Measurements from ENCODE around the gene HLTF. TPM values are rescaled to one million over a fixed set of nuclear protein-coding genes. Genes with fewer than 3 reads are reported as not detected.

Gene HLTF
- total RNA-seq, 2 experiments from 2014 or later: 3.3 to 3.6 TPM

DNA sequence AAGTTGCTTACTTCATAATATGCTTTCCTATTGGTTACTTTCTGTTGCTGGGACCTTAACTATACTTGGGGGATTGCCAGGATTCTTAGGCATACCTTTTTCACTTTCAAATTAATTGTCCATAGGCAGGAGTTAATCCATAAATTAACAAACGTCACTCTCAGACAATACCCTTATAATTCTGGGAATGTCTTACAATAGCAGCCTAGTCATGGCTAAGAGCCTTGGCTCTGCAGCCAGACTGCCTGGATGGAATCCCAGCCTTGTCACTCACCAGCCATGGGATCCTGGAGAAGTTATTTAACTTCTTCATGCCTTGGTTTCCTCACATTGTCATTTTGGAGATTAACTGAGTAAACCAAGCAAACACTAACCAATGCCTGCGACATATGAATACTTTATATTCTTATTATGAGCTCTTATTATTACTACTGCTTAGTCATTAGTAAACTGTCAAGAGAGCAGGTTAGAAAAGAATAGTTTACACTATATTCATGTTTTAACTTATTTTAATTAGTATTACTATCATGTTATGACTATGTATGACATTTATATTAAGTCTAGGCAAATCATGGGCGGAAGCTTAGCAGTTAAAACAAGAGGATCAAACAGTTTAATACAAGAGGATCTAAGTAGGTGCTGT is 66.0 kb downstream of the HLTF start:
- H3K27me3 Mint-ChIP-seq: no peaks in the 10 kb centered on the region
- TF ChIP-seq, protein P1, sequence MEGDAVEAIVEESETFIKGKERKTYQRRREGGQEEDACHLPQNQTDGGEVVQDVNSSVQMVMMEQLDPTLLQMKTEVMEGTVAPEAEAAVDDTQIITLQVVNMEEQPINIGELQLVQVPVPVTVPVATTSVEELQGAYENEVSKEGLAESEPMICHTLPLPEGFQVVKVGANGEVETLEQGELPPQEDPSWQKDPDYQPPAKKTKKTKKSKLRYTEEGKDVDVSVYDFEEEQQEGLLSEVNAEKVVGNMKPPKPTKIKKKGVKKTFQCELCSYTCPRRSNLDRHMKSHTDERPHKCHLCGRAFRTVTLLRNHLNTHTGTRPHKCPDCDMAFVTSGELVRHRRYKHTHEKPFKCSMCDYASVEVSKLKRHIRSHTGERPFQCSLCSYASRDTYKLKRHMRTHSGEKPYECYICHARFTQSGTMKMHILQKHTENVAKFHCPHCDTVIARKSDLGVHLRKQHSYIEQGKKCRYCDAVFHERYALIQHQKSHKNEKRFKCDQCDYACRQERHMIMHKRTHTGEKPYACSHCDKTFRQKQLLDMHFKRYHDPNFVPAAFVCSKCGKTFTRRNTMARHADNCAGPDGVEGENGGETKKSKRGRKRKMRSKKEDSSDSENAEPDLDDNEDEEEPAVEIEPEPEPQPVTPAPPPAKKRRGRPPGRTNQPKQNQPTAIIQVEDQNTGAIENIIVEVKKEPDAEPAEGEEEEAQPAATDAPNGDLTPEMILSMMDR (IDR thresholded peaks at IDR 0.05): no peak
- CTCF ChIA-PET: interaction anchor here (0.6 kb wide), 1 partner anchor 224 kb away, joined by 3 read pairs; no protein-coding TSS in a partner anchor
- H3K27me3 ChIP-seq (ENCODE audit: control insufficient read depth in 1 of 2, insufficient read depth in 2 of 2, low read length in 2 of 2): no peaks in the 10 kb centered on the region
- ATAC-seq (ENCODE audit: poor library complexity): no peak
- H3K27ac ChIP-seq (ENCODE audit: low read depth in 1 of 2, low read length in 2 of 2): no peak overlapping the region
- H3K27ac Mint-ChIP-seq: no peak overlapping the region
- no peaks in the 10 kb centered on the region for H3K4me1 Mint-ChIP-seq (ENCODE audit: low read depth)
- H3K36me3 ChIP-seq (ENCODE audit: insufficient read depth, low read length): peaks cover 45% of the 10 kb centered on the region
- no peak for DNase-seq
- peaks cover 74% of the 10 kb centered on the region for H3K36me3 Mint-ChIP-seq (ENCODE audit: low read depth)
- intact Hi-C loops (cut with DNase I, micrococcal nuclease): no loop called here
- no peaks in the 10 kb centered on the region for H3K9me3 ChIP-seq (ENCODE audit: control insufficient read depth in 1 of 2, insufficient read depth in 1 of 2, low read length in 2 of 2)
- H3K4me3 Mint-ChIP-seq: no peak overlapping the region
- H3K4me3 ChIP-seq (ENCODE audit: low read length): no peak overlapping the region
- no peaks in the 10 kb centered on the region for H3K9me3 Mint-ChIP-seq
- POLR2A ChIA-PET: no interaction called here
- H3K4me1 ChIP-seq (ENCODE audit: insufficient read depth, low read length): no peaks in the 10 kb centered on the region

- no peaks in the 10 kb centered on the region for H3K9me3 Mint-ChIP-seq
- peaks cover 72% of the 10 kb centered on the region for H3K36me3 Mint-ChIP-seq (ENCODE audit: low read depth)
- no peaks in the 10 kb centered on the region for H3K27me3 ChIP-seq (ENCODE audit: control insufficient read depth in 1 of 2, insufficient read depth in 2 of 2, low read length in 2 of 2)
- H3K4me3 Mint-ChIP-seq: no peak overlapping the region
- no peaks in the 10 kb centered on the region for H3K27me3 Mint-ChIP-seq
- H3K36me3 ChIP-seq (ENCODE audit: insufficient read depth, low read length): peaks cover 42% of the 10 kb centered on the region
- intact Hi-C loops (cut with DNase I, micrococcal nuclease): no loop called here
- H3K4me3 ChIP-seq (ENCODE audit: low read length): no peak overlapping the region
- H3K4me1 ChIP-seq (ENCODE audit: insufficient read depth, low read length): no peaks in the 10 kb centered on the region
- ATAC-seq (ENCODE audit: poor library complexity): no peak
- DNase-seq: no peak
- H3K4me1 Mint-ChIP-seq (ENCODE audit: low read depth): no peaks in the 10 kb centered on the region
- H3K27ac Mint-ChIP-seq: no peak overlapping the region
- POLR2A ChIA-PET: no interaction called here
- TF ChIP-seq, protein P1 (IDR thresholded peaks at IDR 0.05): no peak
- H3K27ac ChIP-seq (ENCODE audit: low read depth in 1 of 2, low read length in 2 of 2): no peak overlapping the region
- CTCF ChIA-PET: interaction anchor here (0.6 kb wide), 1 partner anchor 225 kb away, joined by 3 read pairs; no protein-coding TSS in a partner anchor
- no peaks in the 10 kb centered on the region for H3K9me3 ChIP-seq (ENCODE audit: control insufficient read depth in 1 of 2, insufficient read depth in 1 of 2, low read length in 2 of 2)
Measured at GRCh38 chr3:149019580-149019979, 66.8 kb downstream of the HLTF start.

- intact Hi-C loops (cut with DNase I, micrococcal nuclease): no loop called here
- CTCF ChIA-PET: interaction anchor here (0.7 kb wide), 1 partner anchor 27 kb away, joined by 3 read pairs; the partner anchor contains the start of gene GYG1
Measured at GRCh38 chr3:149018247-149018646, 68.1 kb downstream of the HLTF start.

More at GRCh38 chr3:149018247-149018646, 68.1 kb downstream of the HLTF start:
- peaks cover 41% of the 10 kb centered on the region for H3K36me3 ChIP-seq (ENCODE audit: insufficient read depth, low read length)
- DNase-seq: no peak
- H3K27ac ChIP-seq (ENCODE audit: low read depth in 1 of 2, low read length in 2 of 2): no peak overlapping the region
- Mint-ChIP-seq H3K4me3 (no peak overlapping the region), H3K36me3 (ENCODE audit: low read depth) (peaks cover 70% of the 10 kb centered on the region), H3K4me1 (ENCODE audit: low read depth) (no peaks in the 10 kb centered on the region), H3K27me3 (no peaks in the 10 kb centered on the region), H3K27ac (no peak overlapping the region), H3K9me3 (no peaks in the 10 kb centered on the region)
- POLR2A ChIA-PET: no interaction called here
- no peak for ATAC-seq (ENCODE audit: poor library complexity)
- no peak overlapping the region for H3K4me3 ChIP-seq (ENCODE audit: low read length)
- H3K27me3 ChIP-seq (ENCODE audit: control insufficient read depth in 1 of 2, insufficient read depth in 2 of 2, low read length in 2 of 2): no peaks in the 10 kb centered on the region
- TF ChIP-seq, protein P1 (IDR thresholded peaks at IDR 0.05): no peak
- H3K4me1 ChIP-seq (ENCODE audit: insufficient read depth, low read length): no peaks in the 10 kb centered on the region
- no peaks in the 10 kb centered on the region for H3K9me3 ChIP-seq (ENCODE audit: control insufficient read depth in 1 of 2, insufficient read depth in 1 of 2, low read length in 2 of 2)

Data from CD4-positive, alpha-beta T cell (primary cell).